Germinal center (tissue), 1 donor: ENCODE measurements around the gene PLSCR3.

Source experiments
- DNase-seq: peaks from one replicate; pipeline ENCODE4 v3.0.0; 2012; ENCODE audit warnings: mixed read lengths, low spot score

Gene PLSCR3

GRCh38 chr17:7405350-7406234 is 11.3 kb upstream of the PLSCR3 start:
- DNase-seq, result no peak

- no peak for DNase-seq
These were observed 10.5 kb upstream of the PLSCR3 start for GRCh38 chr17:7404737-7405349.

DNA sequence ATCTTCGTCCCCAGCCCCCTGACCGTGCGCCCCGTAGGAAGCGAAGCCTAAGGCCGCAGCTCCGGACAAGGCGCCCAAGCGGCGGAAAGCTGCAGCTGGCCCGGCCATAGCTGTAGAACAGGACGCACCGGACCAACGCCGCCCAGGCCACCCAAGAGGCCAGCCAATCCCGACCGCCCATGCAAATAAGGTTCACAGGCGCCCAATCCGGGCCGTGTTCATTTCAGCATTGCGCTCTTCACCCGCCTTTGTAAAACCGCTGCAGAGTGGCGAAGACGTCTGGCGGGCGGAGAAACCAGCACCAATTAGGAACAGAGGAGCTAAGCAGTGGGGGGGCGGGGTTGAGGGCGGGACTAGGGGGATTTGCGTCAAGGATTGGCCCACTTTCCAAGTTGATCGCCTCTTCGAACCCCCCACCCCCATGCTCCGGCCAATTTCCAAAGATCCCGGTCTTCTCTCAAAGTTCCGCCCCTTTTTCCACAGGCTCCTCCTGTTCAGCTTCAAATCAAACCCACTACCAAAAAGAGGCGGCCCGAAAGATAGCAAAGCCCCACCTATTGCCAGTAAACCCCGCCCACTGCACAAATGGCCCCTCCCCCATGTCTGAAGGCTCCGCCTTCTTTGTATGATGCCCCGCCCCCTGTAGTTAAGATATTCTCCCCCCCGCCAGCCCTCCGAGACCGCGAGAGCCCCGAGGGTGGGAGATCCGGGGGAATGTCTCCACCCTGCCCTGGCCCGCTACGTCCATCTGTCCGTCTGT is 9.8 kb upstream of the PLSCR3 start, which contains the start of gene TMEM256:
Gene TMEM256, minus strand, starts transcription at position 121 of the 760 bp plus-strand sequence. Its CDS starts 13 bp downstream, at position 108.
- DNase-seq, result peak; percentile 97

DNA sequence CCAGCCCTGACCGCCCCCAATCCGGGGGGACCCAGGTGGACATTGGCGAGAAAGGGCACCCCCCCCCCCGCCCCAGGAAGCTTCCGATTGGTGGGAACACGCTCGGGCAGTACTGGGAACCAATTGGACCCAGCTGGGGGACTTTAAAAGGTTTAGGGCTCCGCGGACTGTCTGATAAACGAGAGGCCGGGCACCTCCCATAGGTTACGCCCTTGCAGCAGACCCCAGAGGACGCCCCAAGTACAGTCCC is 9.3 kb upstream of the PLSCR3 start:
- no peak for DNase-seq

DNA sequence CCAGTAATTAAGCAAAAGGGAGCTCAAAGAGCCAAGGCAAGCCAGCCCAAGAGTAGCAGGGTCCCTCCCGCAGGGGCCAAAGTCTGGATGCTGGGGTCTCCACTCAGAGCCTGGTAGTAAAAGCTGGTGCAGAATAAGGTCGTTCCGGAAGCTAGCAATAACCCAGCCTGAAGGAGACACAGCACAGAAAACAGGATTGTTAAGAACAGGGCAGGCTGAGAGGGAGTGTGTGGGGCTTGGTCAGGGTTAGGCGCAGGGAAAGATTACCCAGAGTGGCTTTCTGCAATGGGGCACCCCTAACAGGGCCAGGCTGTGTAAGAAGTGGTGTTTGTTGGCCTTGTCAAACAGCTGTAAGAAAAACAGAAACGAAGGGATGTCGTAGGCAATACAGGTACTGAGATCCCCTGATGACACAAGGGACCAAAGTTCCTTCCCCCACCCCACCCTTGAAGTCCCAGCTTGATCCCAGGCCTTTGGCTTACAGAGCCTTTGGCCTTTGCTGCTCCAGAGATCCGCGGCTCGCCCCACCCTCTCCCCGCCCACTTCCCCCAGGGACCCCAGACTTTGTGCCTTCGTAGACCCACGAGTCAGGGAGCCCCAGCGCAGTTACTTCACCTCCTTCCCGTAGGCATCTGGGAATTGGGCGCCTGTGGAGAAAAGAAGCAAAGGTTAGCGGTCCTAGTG is 8.9 kb upstream of the PLSCR3 start:
- peak; percentile 34 for DNase-seq

- no peak for DNase-seq
These were observed 4.3 kb upstream of the PLSCR3 start for GRCh38 chr17:7398612-7399011.

- DNase-seq, result no peak
These were observed 1.8 kb upstream of the PLSCR3 start for GRCh38 chr17:7396147-7396546.

- peak; percentile 49 for DNase-seq
These were observed 493 bp downstream of the PLSCR3 start for GRCh38 chr17:7393613-7394451.

DNA sequence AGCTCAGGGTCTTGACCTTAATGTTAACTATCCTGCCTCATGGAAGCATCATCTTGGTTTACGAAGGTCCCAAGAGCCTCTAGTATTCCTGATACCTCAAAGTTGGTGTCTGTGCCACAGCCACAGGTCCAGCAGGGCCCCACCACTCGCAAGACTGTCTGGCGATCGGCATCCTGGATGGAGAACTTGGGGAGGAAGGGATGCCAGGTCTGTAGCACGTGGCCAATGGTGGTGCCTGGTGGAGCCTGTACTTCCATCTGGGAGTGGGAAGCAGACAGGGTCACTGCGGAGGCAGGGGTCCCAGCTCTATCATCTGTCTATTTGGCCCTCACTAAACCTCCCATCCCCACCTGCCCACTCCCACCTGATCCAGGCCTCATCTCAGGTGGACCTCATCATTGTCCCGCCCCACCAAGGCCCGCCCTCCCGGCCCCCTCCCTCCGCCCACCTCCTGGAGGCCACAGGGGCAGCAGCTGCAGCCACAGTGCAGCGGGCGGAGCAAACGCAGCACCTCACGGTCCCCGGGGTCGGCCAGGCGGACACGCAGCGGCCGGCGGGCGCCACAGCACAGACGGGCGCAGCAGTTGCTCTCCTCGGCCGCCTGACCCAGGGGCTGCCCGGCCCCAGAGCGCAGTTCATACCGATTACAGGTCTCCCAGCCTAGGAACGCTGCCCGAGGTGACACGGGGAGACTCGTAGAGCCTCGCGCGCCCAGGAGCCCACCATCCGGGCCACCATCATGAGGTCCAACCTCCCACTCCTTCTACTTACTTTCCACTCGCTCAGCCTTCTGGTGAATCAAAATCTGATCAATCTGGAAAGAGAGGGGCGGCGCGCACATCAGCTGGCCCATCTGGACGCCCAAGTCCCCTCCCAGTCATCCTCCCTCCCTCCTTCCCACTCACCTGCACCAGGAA is 1.4 kb downstream of the PLSCR3 start:
- DNase-seq, result no peak

GRCh38 chr17:7391307-7391706 is 3.0 kb downstream of the PLSCR3 start:
- DNase-seq, result no peak

DNA sequence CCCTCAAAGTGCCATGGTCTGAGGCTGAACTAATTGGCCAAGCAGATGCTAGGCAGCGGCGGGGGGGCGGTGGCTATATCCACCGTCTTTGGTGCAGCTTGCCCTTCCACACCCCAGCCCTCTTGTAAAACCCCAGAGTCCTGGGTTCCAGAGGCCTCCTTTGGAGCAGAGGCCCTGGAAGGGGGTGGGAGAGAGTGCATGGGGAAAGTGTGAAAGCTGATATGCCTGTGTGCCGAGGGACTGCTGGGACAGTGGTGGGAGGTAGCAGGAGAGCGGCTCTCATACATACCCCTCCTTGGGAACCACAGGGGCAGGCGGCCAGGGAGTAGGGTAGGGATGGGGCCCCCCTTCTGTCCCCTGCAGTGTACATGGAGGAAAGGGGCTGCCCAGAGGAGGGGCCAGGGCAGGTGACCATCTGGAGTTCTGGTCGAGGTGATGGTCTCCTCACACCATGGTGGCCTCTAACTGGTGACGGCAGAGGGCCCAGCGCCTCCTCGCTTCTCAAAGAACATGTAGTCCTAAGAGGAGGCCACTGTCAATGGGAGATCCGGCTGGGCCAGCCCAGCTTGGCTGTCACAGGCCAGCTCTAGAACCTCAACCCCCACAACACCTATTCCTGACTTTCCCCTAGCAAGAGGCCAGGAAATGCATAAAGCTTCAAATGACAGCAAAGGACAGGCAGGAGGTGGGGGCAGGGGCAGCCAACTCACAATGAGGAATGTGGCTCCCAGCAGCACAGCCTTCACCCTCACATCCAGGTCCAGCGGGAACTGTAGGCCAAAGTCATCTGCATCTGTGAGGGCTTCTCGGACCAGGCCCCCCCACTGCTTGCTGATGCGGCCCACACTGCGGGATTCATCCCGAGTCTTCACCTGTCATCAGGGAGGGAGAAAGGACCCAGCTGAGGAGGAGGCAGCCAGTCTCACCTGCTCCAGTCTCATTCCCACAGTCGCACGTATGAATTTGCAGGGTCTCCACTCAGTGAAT is 4.1 kb downstream of the PLSCR3 start:
- no peak for DNase-seq

GRCh38 chr17:7388856-7389255 is 5.5 kb downstream of the PLSCR3 start:
- no peak for DNase-seq

DNA sequence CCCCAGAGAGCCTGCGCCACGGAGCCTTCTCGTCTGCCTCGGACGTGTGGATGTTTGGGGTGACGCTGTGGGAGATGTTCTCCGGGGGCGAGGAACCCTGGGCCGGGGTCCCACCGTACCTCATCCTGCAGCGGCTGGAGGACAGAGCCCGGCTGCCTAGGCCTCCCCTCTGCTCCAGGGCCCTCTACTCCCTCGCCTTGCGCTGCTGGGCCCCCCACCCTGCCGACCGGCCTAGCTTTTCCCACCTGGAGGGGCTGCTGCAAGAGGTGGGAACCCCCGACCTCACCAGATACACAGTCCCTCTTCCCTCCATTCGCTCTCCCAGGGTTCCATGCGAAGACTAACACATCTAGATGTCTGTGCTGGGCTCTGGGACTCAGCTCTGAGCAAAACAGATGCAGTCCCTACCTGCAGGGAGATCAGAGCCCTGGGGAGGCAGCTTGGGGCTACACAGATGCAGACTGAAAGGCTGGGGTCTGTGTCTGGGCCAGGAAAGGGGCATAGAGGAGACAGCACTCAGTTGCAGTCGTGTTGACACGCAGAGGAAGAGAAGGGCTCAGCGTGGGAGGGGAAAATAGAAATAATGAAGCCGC is 9.7 kb downstream of the PLSCR3 start:
- no peak for DNase-seq

GRCh38 chr17:7383742-7384488 is 10.4 kb downstream of the PLSCR3 start:
- DNase-seq, result peak; percentile 92

GRCh38 chr17:7383371-7383741 is 11.0 kb downstream of the PLSCR3 start:
- no peak for DNase-seq

GRCh38 chr17:7382901-7383300 is 11.4 kb downstream of the PLSCR3 start:
- DNase-seq, result no peak

GRCh38 chr17:7380855-7381683 is 13.3 kb downstream of the PLSCR3 start, which contains the start of gene TNK1:
Gene TNK1, plus strand, starts transcription at chr17:7381089. Its CDS starts 1,838 bp downstream, at chr17:7382927.
- DNase-seq, result no peak
